GM18873 (cell line): ENCODE measurements around the gene SLC27A2.
A peak's percentile ranks its signal among the peaks of the same experiment; 100 is the strongest.

ENCODE experiments used
- ATAC-seq: cut with Tn5 transposase; IDR thresholded peaks from one replicate; pipeline ENCODE4 v1.9.1; 2021; ENCODE audit warnings: mild to moderate bottlenecking, moderate library complexity, moderate number of reproducible peaks; ENCODE audit not compliant: unreplicated experiment, low FRiP score

SLC27A2 gene

GRCh38 chr15:50233192-50233736, 51.3 kb downstream of the SLC27A2 start:
- no peak for ATAC-seq

DNA sequence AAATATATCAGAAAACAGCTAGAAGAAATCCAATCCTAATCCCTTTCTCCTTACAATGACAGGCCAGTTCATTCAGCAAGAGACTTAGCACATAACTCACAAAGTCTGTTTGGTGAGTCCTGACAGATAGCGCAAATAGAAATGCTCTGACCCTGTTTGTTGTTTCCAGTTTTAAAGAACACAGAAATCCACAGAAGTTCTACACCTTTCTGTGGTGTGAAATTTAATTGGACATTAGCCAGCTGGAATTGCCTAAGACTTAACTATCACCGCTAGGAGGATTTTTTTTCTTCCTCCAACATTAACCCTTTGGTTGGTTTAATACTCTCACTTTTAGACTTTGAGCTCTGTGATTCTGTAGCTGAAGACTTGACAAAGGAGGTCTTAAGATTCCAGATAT, 52.8 kb downstream of the SLC27A2 start:
- no peak for ATAC-seq

GRCh38 chr15:50235794-50236193, 53.8 kb downstream of the SLC27A2 start:
- no peak for ATAC-seq

DNA sequence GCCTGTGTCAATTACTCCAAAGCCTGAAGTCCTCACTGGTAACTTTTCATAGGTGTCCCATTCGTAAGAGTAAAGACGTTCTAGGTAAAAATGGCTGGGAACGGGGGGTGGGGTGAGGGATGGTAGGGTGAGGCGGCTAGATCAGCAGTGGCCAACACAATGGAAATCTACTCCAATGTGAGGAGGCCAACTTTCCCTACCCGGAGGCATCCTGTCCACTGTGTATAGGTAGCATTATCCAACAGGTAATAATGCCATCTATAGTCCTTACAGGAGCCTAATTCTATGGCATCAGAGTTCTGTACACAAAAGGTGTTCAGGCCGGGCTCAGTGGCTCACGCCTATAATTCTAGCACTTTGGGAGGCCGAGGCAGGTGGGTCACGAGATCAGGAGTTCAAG, 54.4 kb downstream of the SLC27A2 start:
- ATAC-seq = no peak

DNA sequence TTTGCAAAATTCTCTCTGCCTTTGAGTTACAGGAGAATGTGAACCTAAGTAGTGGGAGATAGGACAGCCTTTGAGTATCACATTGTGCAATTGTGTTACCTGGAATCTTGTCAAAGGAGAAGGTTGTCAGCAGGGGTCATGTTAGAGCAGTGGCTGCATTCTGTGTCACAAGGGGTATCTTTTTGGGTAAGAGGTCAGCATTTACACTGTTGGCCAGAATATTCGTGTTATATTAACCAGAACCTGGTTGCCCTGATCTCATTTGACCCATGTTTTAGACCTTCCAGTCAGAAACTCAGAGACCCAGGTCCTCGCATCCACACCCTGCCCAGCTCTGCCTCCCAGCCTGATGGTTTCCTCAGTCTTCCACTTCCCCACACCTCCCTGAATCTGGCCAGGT, 56.3 kb downstream of the SLC27A2 start:
- ATAC-seq = no peak

GRCh38 chr15:50241684-50242450, 59.9 kb downstream of the SLC27A2 start:
- no peak for ATAC-seq

DNA sequence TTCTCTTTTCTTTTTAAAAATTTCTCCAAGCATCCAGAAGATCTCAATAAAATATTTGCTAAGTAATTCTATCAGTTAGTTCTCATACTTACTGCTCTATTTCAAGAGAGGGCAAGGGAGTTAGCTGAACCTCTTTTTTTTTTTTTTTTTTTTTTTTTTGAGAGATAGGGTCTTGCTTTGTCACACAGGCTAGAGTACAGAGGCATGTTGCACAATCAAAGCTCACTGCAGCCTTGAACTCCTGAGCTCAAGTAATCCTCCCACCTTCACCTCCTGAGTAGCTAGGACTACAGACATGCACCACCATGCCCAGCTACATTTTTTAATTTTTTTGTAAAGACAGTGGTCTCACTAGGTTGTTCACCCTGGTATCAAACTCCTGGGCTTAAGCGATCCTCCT, 62.2 kb downstream of the SLC27A2 start:
- ATAC-seq = no peak

- no peak for ATAC-seq
Observed at GRCh38 chr15:50244959-50245624, 63.1 kb downstream of the SLC27A2 start.

- no peak for ATAC-seq
Observed at GRCh38 chr15:50246631-50247030, 64.6 kb downstream of the SLC27A2 start.

DNA sequence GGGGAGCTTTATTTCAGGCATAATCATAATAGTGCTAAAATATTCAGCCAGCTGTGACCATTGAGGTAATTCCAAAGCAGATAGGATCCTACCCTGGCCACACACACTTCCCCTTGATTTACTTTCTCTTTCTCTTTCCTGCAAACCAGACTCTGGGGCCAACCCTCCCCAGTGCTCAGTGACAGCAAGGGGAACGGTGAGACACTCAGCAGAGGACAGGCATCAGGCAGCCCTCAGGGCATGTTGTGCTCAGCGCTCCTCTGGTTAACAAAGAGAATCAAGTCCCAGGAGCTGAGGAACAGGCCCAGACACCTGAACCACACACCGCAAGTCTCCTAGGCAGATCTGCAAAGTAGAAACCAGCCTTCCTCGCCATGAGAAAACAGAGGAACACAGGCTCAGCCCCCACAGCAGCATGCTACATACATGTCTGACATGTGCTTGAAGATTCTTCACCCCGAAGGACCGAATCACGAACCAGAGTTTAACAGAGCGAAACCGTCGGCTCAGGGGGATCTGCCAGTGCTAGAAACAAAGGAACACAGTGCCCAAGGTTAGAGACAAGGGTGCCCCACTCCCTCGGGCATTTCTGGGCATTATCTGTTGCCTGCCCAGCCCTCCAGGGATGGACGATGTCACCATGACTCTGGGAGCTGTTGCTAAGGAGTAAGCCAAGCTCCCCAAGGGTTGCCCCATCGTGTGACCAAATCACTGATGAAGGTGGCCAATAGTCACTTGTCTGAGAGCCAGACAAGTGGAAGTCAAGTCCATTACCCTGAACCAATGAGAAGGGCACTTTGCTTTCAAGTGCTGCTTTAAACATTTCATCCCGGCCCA, 66.0 kb downstream of the SLC27A2 start:
- peak; percentile 95 for ATAC-seq

- no peak for ATAC-seq
Observed at GRCh38 chr15:50248994-50249582, 67.1 kb downstream of the SLC27A2 start.

- no peak for ATAC-seq
Observed at GRCh38 chr15:50249704-50250103, 67.7 kb downstream of the SLC27A2 start.

GRCh38 chr15:50250760-50251394, 68.9 kb downstream of the SLC27A2 start:
- ATAC-seq = no peak

- ATAC-seq = no peak
Observed at GRCh38 chr15:50251638-50252182, 69.7 kb downstream of the SLC27A2 start.

GRCh38 chr15:50252556-50252955, 70.6 kb downstream of the SLC27A2 start:
- no peak for ATAC-seq

DNA sequence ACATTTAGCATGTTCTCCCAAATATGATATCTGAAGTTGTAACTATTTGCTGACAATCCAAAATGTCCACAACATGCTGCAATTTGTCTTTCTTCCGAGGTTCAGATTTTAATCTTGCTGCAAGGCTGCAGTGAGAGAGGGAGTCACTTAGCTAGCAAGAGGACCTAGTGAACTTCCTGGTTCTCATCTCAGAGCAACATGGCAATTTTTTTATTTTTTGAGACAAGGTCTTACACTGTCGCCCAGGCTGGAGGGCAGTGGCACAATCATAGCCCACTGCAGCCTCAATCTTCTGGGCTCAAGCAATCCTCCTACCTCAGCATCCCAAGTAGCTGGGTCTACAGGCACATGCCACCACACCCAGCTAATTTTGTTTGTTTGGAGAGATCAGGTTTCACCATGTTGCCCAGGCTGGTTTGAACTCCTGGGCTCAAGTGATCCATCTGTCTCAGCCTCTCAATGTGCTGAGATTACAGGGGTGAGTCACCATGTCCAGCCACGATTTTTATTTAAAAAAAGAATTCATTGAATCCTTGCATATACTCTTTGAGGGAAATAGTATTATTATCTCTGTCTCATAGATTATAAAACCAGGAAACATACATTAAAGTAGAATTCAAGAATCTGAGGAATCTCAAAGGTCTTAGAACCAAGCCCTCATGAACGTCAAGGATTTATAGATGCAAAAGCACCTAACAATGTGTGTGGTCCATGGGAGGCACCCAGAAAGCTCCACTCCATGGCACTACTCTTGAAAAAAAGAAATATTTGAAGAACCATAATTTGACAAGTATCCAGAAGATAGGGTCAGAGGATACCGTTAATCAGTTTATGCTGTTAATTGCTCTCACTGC, 74.4 kb downstream of the SLC27A2 start:
- ATAC-seq = no peak

GRCh38 chr15:50257332-50257731, 75.3 kb downstream of the SLC27A2 start:
- ATAC-seq = no peak

GRCh38 chr15:50257924-50258323, 75.9 kb downstream of the SLC27A2 start:
- no peak for ATAC-seq

- ATAC-seq = no peak
Observed at GRCh38 chr15:50259276-50259675, 77.3 kb downstream of the SLC27A2 start.
